Skin of body (tissue), 2 donors: ENCODE measurements around the gene SOX13. TPM values are rescaled to one million over a fixed set of nuclear protein-coding genes. Genes with fewer than 3 reads are reported as not detected.
"Not testable (repeated sequence)": the region's sequence is repeated elsewhere in the genome, so short reads cannot be mapped to it uniquely, and the experiment has no call there.

Experiments
- DNase-seq: peaks from one replicate; lab custom pipeline; 2025; lab: John Stamatoyannopoulos, UW
- total RNA-seq: library from RNA; depleted of rRNA; stranded (reverse); fragments of >200 nt; gene quantifications from one replicate; pipeline ENCODE4 v1.2.3, GENCODE V29; 2014

The SOX13 gene
- 8.6 TPM for total RNA-seq

DNA sequence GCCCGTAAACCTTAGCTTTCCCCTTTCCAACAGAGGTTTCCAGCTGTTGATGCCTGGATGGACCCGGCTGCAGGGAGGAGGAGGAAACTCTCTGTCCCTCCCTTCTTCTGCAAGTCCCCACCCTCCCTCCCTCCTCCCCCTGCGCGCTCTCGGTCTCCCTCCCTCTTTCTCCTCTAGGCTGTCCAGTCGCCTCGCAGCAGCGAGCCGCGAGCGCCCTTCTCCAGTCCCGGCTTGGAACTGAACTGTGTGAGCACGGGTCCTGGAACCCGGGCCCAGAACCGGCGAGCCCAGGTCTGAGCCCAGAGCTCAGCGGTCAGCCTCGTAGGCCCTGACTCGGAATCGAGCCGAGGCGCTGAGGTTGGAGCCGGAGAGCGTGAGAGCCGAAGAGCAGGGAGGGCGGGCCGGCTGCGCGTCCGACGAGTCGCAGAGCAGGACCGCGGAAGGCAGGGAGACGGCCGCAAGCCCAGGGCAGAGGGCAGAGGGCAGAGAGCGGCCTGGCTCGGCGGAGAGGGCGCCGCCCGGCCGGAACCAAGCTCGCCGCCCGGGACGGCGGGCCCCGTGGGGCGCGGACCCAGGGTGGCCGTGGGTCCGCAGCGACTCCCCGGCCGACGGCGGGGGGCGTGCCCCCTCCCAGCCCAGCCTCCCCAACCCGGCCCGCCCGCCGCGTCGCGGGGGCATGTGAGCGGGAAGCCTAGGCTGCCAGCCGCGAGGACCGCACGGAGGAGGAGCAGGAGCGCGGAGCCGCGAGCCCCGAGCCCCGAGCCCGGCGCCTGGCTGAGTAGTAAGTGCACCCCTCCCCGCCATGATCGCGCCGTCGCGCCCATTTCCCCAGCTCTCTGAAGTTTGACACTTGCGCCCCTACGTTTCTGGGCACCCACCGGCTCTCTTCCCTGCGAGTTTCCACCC is at the start of gene SOX13:
TSS of gene SOX13 (plus strand) at position 185 of the 906 bp plus-strand sequence. CDS start 39,801 bp downstream, outside the sequence.
- DNase-seq, result peak; percentile 60

DNA sequence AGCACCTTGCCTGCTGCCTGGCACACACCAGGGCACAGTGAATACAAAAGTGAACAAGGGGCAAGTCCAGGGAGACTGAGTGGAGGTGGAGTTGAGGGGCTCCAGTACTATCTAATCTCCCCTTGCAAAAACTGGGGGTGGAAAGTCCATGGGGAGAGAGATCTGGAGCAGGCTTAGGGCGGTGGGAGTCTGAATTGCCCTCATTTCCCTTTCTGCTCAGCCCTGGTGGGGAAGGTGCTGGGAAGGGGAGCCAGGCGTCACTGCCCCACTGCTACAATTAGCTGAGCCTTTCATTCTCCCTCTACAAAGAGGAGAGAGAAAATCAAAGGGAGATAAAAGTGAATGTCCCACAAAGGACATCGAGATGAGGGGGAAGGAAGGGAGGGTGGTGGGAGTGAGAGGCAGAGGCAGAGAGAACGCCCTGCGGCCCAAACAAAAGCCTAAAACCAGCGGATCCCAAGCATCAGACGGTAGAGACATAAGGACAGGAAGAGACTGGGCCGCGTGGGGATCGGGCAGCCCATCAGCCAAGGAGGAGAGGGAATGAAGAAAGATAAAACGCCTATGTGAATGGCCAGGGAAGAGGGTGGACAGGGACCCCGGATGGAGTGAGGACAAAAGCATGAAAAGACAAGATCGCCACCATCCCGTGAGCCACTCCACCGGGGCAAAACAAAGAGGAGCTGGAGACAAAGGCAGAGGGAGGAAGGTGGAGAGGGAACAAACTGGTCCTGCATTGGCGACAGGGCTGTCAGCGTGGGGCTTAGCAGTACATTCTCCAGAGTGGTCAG is 46.8 kb upstream of the SOX13 start:
- DNase-seq, result no peak

- DNase-seq, result no peak
Measured at GRCh38 chr1:204027446-204027845, 45.5 kb upstream of the SOX13 start.

DNA sequence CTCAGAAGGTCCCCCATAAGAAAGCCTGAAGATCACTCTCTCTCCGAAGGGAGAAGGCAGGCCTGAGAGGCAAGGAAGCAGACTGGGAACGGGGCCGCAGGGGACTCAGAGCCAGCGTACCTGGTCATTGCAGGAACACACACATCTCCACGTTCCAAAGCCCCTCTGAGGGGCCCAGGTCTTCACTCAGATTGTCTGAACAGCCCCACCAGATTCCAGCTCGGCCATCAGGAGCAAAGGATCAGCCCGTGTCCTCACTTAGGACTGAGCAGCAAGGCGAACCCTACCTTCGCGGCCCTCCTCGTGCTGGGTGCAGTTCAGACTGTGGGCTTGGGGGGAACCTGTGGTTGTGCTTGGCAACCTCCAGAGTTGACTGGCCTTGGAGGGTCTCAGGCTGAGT is 43.9 kb upstream of the SOX13 start:
- DNase-seq, result no peak

GRCh38 chr1:204031098-204031710 is 41.7 kb upstream of the SOX13 start:
- DNase-seq, result no peak

DNA sequence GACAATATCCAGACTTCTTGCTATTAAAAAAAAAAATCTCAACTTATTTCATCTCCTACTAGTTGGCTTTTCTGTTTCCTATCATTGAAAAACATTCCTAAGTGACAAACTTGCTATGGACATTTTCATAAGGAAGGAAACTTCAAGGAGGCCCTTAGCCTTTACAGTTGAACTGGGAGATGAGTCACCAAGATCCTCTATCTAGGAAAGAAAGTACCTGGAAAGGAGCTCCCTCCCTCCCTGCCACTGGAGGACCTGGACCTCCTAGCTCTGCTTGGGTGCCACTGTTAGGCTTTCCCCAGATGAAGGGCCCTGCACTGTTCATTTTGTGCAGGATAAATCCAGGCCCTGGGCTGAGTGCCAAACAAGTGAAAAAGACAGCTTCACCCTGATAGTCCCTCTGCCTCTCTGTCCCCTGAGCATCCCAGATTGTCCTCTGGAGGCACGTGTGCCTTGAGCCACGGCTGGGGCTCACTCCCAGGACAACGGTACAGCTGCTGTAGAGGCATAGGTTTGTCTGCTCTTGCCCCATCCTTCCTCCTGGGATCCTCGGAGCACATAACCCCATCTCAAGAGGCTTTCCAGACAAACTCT is 40.2 kb upstream of the SOX13 start:
- DNase-seq, result no peak

GRCh38 chr1:204033306-204033705 is 39.6 kb upstream of the SOX13 start:
- DNase-seq, result no peak

GRCh38 chr1:204036882-204037655 is 35.8 kb upstream of the SOX13 start:
- no peak for DNase-seq

DNA sequence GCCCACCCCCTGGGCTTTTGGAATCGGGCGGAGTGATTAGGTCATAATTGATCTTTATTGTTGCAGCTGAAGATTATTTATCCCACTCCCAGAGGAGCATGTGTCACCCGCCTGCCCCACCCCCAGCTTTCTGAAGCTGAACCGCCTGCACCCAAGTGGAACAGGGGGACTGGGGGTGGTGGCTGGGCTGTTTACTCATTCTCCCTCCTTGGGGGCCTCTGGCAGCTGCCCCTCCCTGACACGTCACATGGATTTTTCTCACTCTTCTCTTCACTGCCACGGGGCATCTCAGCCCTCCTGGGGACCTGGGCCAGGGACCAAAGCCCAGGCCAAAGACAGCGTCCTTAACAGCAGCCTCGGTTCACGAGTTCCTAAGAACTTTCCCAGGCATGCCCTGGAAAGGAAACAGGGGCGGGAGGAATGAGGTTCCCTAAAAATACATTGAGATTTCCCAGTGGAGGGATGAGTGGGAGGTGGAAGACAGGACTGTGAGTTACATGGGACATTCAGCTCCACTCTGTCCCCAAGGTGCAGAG is 31.6 kb upstream of the SOX13 start:
- DNase-seq, result no peak

- no peak for DNase-seq
Measured at GRCh38 chr1:204041803-204042505, 31.0 kb upstream of the SOX13 start.

DNA sequence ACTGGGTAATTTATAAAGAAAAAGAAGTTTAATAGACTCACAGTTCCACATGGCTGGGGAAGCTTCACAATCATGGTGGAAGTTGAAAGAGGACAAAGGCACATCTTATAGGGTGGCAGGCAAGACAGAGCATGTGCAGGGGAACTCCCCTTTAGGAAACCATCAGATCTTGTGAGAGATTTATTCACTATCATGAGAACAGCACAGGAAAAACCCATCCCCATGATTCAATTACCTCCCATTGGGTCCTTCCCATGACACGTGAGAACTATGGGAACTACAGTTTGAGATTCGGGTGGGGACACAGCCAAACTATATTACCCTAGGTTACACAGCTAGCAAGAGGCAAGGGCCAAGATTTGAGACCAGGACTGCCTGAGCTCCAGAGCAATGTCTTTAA is 30.4 kb upstream of the SOX13 start:
- no peak for DNase-seq

- no peak for DNase-seq
Measured at GRCh38 chr1:204043680-204044079, 29.2 kb upstream of the SOX13 start.

GRCh38 chr1:204044448-204044847 is 28.5 kb upstream of the SOX13 start:
- DNase-seq, result no peak

GRCh38 chr1:204045430-204045829 is 27.5 kb upstream of the SOX13 start:
- DNase-seq, result no peak

DNA sequence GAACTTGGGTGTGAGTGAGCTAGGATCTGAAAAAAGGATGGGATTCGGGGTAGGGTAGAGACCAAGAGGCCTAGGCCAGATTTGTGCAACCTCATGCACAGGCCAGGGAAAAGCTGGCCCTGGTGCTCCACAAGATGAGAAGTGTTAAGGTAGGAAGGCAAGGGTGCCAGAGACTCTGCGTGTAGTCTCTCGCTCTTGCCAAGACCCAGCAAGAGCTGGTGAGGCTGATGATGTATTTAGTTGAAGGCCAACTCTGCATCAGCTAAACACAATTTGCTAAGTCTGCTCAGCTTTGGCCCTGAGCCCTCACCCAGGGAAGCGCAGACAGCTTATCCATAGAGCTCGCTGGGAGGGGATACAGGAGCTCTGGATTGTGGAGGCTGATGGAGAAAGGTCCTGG is 26.6 kb upstream of the SOX13 start:
- no peak for DNase-seq

DNA sequence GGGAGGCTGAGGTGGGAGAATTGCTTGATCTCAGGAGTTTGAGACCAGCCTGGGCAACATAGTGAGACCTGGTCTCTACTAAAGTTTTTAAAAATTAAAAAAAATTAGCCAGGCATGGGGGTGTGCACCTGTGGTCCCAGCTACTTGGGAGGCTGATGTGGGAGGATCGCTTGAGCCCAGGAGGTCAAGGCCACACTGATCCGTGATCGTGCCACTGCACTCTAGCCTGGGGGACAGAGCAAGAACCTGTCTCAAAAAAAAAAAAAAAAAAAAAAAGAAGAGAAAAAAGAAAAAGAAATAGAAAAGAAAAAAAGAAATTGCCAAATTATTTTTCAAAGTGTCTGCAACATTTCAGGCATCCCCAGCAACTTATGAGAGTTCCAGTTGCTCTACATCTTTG is 24.1 kb upstream of the SOX13 start:
- DNase-seq, result not testable (repeated sequence)

DNA sequence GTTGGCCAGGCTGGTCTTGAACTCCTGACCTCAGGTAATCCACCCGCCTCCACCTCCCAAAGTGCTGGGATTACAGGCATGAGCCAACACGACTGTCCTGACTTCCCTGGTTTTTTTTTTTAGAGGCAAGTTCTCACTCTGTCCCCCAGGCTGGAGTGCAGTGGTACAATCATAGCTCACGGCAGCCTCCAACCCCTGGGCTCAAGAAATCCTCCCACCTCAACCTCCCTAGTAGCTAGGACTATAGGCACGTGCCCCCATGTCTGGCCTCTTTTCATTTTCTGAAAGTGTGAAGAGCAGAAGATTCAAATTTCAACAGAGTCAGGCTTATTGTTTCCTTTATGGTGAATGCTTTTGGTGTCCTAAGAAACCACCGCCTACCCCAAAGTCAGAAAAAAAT is 21.7 kb upstream of the SOX13 start:
- DNase-seq, result no peak

- no peak for DNase-seq
Measured at GRCh38 chr1:204051718-204052117, 21.2 kb upstream of the SOX13 start.

- no peak for DNase-seq
Measured at GRCh38 chr1:204053893-204054292, 19.0 kb upstream of the SOX13 start.

- no peak for DNase-seq
Measured at GRCh38 chr1:204059970-204060369, 12.9 kb upstream of the SOX13 start.
